Activated CD4-positive, alpha-beta memory T cell treated with anti-CD3 and anti-CD28 coated beads for 36 hours (primary cell): ENCODE measurements around the gene ZFP82. TPM values are rescaled to one million over a fixed set of nuclear protein-coding genes. Genes with fewer than 3 reads are reported as not detected.

Experiments used
- CTCF ChIA-PET: fragments of 350-600 bp; sonication (Branson Sonifier 250); formaldehyde crosslinking; loops from one replicate; lab custom pipeline; 2021; ENCODE audit warnings: antibody characterized with exemption, inconsistent platforms; lab: Charles Lee
- POLR2A ChIA-PET: fragments of 350-600 bp; sonication (Branson Sonifier 250); formaldehyde crosslinking; loops from one replicate; lab custom pipeline; 2021; ENCODE audit warnings: antibody characterized with exemption; lab: Charles Lee
- DNase-seq: peaks from one replicate; pipeline ENCODE4 v3.0.0-alpha.2; 2020
- H3K27ac Mint-ChIP-seq: one replicate; pipeline ENCODE4 v1.8.0; 2021; ENCODE audit warnings: mixed read lengths
- H3K27me3 Mint-ChIP-seq: one replicate; pipeline ENCODE4 v1.8.0; 2021; ENCODE audit warnings: mixed read lengths
- H3K36me3 Mint-ChIP-seq: one replicate; pipeline ENCODE4 v1.8.0; 2021; ENCODE audit warnings: mixed read lengths
- H3K4me1 Mint-ChIP-seq: one replicate; pipeline ENCODE4 v1.8.0; 2021; ENCODE audit warnings: low read depth, mixed read lengths
- H3K4me3 Mint-ChIP-seq: one replicate; pipeline ENCODE4 v1.8.0; 2021; ENCODE audit warnings: mild to moderate bottlenecking, mixed read lengths
- H3K9me3 Mint-ChIP-seq: one replicate; pipeline ENCODE4 v1.8.0; 2021; ENCODE audit warnings: mixed read lengths
- intact Hi-C: fragments of 100-400 bp; cut with micrococcal nuclease; formaldehyde crosslinking; loops from one replicate; pipeline ENCODE4 v1.15.1; 2023
- total RNA-seq, 2 experiments: library from RNA; stranded (reverse); gene quantifications; one replicate each; pipeline ENCODE4 v1.2.3, GENCODE V29; 2021

The ZFP82 gene
- total RNA-seq, 2 experiments from 2014 or later, result 3.7 to 3.9 TPM

DNA sequence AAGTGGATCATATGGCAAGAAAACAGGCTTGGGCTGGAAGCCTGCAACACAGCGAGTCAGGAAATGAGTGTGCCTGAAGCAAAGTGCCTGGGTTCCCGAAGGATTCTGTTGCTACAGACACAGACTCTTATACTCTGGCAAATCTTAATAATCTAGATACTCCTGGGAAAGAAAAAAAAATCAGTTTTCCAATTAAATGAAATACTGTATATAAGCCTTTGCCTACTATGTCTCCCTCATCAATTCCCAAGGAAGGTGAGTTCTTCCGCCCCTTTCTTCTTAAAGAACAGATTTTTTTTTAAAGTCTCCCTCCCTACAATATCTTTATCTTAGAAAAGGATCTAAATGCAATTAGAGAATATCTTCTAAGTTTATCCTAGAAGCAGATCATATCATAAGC, 10.3 kb downstream of the ZFP82 start:
- ChIA-PET POLR2A (no interaction called here), CTCF (no interaction called here)
- Mint-ChIP-seq H3K4me3 (no peak overlapping the region), H3K4me1 (no peaks in the 10 kb centered on the region), H3K27ac (no peak overlapping the region), H3K36me3 (peaks cover 77% of the 10 kb centered on the region), H3K9me3 (peaks cover 57% of the 10 kb centered on the region), H3K27me3 (no peaks in the 10 kb centered on the region)
- intact Hi-C loops, result no loop called here
- no peak for DNase-seq

DNA sequence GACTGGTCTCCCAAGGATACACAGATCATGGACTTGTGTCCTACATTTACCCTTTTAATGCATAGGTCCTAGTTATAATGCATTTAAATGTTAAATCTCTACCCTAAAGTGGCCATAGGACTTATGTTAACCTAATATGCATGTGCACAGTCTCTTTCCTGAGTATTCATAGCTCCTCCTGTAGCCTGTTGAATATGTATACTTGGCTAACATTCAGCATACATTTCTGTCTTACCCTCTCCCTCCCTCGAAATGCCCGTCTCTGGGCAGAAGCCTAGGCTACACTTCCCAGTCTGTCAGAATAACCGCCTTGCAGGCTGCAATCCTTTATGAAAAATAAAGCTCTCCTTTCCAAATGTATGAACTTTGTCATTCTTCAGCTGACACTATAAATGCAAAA, 13.9 kb downstream of the ZFP82 start:
- Mint-ChIP-seq H3K4me1 (no peaks in the 10 kb centered on the region), H3K4me3 (no peak overlapping the region), H3K27ac (no peak overlapping the region), H3K36me3 (peaks cover 82% of the 10 kb centered on the region), H3K9me3 (peaks cover 56% of the 10 kb centered on the region), H3K27me3 (no peaks in the 10 kb centered on the region)
- ChIA-PET CTCF (no interaction called here), POLR2A (no interaction called here)
- no peak for DNase-seq
- intact Hi-C loops, result no loop called here

DNA sequence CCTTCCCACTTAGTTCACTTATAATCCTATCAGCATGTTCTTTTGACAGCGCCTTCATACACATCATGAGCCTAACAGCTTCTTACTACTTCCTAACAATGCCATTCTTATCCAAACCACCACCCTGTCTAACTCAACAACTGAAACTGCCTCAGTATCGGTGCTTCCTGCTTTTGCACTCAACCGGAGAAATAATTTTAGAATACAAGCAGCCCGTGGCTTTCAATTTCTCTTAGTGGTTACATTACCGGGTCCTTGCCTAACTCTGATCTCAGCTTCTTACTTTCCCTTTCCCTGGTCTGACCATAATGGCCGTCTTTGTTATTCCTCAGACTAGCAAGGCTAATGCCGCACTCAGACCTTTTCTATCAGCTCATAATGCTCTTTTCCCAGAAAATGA, 17.0 kb downstream of the ZFP82 start:
- H3K4me1 Mint-ChIP-seq, result no peaks in the 10 kb centered on the region
- H3K27ac Mint-ChIP-seq, result no peak overlapping the region
- DNase-seq, result no peak
- peaks cover 57% of the 10 kb centered on the region for H3K9me3 Mint-ChIP-seq
- H3K4me3 Mint-ChIP-seq, result no peak overlapping the region
- H3K27me3 Mint-ChIP-seq, result no peaks in the 10 kb centered on the region
- CTCF ChIA-PET, result no interaction called here
- peaks cover 80% of the 10 kb centered on the region for H3K36me3 Mint-ChIP-seq
- POLR2A ChIA-PET, result interaction anchor here (0.6 kb wide), 1 partner anchor 221 kb away, joined by 4 read pairs; no protein-coding TSS in a partner anchor
- intact Hi-C loops, result no loop called here

DNA sequence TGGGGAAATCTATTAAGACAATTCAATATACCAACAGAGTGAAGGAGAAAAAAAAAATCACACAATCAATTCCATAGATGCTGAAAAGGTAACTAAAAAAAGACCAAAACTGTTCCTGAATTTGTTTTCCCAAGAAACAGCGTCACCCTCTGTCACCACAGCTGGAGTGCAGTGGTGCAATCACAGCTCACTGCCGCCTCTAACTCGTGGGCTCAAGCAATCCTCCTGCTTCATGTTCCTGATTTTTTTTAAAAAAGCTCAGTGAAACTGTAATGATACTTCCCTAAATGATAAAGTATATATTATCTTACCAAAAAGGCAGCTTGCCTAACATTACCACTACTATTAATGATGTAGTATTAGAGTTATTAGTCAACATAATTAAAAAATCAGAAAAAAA, 19.9 kb downstream of the ZFP82 start:
- H3K36me3 Mint-ChIP-seq, result peaks cover 79% of the 10 kb centered on the region
- no peaks in the 10 kb centered on the region for H3K4me1 Mint-ChIP-seq
- H3K4me3 Mint-ChIP-seq, result no peak overlapping the region
- CTCF ChIA-PET, result no interaction called here
- peaks cover 60% of the 10 kb centered on the region for H3K9me3 Mint-ChIP-seq
- POLR2A ChIA-PET, result no interaction called here
- H3K27me3 Mint-ChIP-seq, result no peaks in the 10 kb centered on the region
- intact Hi-C loops, result no loop called here
- no peak overlapping the region for H3K27ac Mint-ChIP-seq
- no peak for DNase-seq

DNA sequence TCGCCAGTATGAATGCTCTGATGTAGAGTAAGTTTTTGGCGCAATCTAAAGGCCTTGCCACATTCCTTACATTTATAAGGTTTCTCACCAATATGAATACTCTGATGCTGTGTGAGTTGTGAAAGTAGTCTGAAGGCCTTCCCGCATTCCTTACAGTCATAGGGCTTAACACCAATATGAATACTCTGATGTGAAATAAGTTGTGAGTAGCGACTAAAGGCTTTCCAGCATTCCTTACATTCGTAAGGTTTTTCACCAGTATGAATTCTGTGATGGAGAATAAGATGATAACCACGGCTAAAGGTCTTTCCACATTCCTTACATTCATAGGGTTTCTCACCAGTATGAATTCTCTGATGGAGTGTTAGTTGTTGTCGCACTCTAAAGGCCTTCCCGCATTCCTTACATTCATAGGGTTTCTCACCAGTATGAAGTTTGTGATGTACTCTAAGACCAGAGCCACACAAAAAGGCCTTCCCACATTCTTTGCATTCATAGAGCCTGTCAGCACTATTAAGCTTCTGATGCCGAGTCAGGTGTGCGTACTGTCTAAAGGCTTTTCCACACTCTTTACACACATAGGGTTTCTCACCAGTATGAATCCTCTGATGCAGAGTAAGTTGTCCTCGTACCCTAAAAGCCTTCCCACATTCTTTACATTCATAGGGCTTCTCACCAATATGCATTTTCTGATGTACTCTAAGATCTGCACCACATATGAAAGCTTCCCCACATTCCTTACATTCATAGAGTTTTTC, 25.3 kb downstream of the ZFP82 start:
- peaks cover 62% of the 10 kb centered on the region for H3K36me3 Mint-ChIP-seq
- intact Hi-C loops, result no loop called here
- no peak overlapping the region for H3K27ac Mint-ChIP-seq
- CTCF ChIA-PET, result no interaction called here
- DNase-seq, result no peak
- no peaks in the 10 kb centered on the region for H3K4me1 Mint-ChIP-seq
- peaks cover 67% of the 10 kb centered on the region for H3K9me3 Mint-ChIP-seq
- H3K4me3 Mint-ChIP-seq, result no peak overlapping the region
- POLR2A ChIA-PET, result no interaction called here
- no peaks in the 10 kb centered on the region for H3K27me3 Mint-ChIP-seq

DNA sequence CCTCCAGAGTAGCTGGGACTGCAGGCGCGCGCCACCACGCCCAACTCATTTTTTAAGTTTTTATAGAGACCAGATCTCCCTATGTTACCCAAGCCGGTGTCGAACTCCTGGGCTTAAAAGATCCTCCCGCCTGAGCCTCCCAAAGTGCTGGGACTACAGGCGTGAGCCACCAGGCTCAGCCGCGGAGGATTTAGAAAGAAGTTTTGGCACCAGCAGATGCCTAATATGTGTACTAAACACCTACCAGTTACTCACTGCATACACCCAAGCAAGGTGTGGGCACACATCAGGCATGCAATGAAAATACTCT, 39.0 kb downstream of the ZFP82 start:
- intact Hi-C loops, result loop anchor here (1.0 to 10.0 kb wide), 8 partner anchors 38 to 1213 kb away; partner anchors contain the start of genes ZFP82, ZNF146, ZNF260 and ZNF345
- ChIA-PET POLR2A (interaction anchor here (0.9 to 1.1 kb wide), 4 partner anchors 39 to 226 kb away, joined by 3 to 5 read pairs (median 4); partner anchors contain the start of genes ZFP82, ZNF146, ZNF382 and ZNF565), CTCF (interaction anchor here (1.6 kb wide), 1 partner anchor 109 kb away, joined by 6 read pairs; the partner anchor contains the start of gene ZNF566)
- no peaks in the 10 kb centered on the region for H3K27me3 Mint-ChIP-seq
- peaks cover 13% of the 10 kb centered on the region for H3K36me3 Mint-ChIP-seq
- no peak for DNase-seq
- peaks cover 27% of the 10 kb centered on the region for H3K9me3 Mint-ChIP-seq
- peaks cover 10% of the 10 kb centered on the region for H3K4me1 Mint-ChIP-seq
- peak overlapping the region; percentile 91 for H3K4me3 Mint-ChIP-seq
- peak overlapping the region; percentile 18 for H3K27ac Mint-ChIP-seq

DNA sequence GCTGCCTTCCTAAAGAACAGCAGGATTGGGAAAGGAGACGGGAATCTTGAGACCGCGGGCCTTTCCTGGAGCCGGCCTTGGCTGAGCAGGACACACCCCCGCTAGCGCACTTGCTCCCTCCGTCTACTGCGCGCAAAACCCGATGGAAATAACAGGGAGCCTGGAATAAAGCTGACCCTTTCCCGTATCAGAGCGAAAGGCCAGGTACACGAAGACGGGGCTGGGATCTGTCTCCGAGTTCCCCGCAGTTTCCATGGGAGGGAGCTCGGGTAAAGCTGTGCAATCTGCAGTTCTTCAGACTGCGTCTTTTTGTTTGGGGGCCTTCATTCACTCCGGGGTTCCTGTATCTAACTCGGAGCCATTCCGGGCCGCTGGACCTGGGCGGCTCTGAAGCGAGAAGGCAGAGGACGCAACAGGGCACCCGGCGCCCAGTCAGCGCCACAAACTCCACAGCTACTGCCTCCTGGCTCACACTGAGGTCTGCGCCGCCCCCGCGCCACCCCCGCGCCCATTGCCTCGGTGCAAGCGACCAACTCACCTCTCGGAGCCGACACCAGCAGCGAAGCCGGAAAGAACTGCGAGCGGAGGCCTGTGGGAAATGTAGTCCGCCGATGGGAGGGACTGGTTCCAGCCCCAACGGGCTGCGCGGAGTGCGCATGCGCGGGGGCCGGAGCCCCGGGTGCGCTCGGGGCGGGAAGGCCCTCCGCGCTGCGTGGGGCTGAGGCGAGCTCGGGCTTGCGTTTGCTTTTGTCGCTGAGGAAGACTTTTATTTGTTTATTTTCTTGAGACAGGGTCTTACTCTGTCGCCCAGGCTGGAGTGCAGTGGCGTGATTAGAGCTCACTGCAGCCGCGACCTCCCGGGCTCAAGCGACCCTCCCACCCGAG, 39.6 kb downstream of the ZFP82 start, which contains the start of gene ZFP14:
TSS of gene ZFP14 (minus strand) at position 577 of the 885 bp plus-strand sequence. CDS start 11,309 bp downstream, outside the sequence.
- Mint-ChIP-seq H3K9me3 (peaks cover 24% of the 10 kb centered on the region), H3K27ac (peak within 1 kb of the TSS; percentile 86), H3K4me1 (peaks cover 10% of the 10 kb centered on the region), H3K4me3 (peak within 1 kb of the TSS; percentile 91), H3K36me3 (peaks cover 17% of the 10 kb centered on the region), H3K27me3 (no peaks in the 10 kb centered on the region)
- ChIA-PET CTCF (interaction anchor here (0.6 to 1.6 kb wide), 2 partner anchors 110 to 857 kb away, joined by 3 to 6 read pairs; partner anchors contain the start of gene ZNF566), POLR2A (interaction anchor here (0.9 to 1.1 kb wide), 5 partner anchors 12 to 226 kb away, joined by 3 to 5 read pairs (median 4); partner anchors contain the start of genes ZFP82, ZNF146, ZNF382 and ZNF565)
- peak; percentile 97 for DNase-seq
- intact Hi-C loops, result loop anchor here (1.0 to 10.0 kb wide), 8 partner anchors 38 to 1213 kb away; partner anchors contain the start of genes ZFP82, ZNF146, ZNF260 and ZNF345

DNA sequence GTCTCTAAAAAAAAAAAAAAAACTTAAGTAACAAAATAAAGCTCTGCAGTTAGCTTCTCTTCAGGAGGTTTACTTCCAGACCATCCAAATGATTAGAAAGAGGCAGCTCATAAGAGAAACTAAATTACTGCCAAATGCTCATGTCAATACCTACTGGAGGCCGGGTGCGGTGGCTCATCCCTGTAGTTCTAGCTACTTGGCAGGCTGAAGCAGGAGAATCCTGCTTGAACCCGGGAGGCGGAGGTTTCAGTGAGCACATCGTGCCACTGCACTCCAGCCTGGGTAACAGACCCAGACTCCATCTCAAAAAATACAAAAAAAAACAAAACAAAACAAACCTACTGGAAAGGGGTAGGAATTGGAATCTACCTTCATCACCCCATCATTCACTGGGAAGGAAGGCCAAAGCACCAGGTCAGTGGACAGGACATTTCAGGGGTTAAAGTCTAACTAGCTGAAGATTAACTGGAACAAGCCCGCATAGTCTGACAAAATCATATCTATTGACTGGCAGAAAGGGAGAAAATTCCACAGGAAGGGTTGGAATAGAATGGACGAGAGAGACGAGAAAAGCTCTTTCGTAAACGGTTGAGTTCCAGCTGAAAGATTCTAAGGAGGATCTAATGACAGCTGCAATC, 40.8 kb downstream of the ZFP82 start:
- Mint-ChIP-seq H3K4me1 (peaks cover 10% of the 10 kb centered on the region), H3K9me3 (peaks cover 24% of the 10 kb centered on the region), H3K27ac (peak overlapping the region; percentile 86), H3K4me3 (peak overlapping the region; percentile 91), H3K36me3 (peaks cover 20% of the 10 kb centered on the region), H3K27me3 (no peaks in the 10 kb centered on the region)
- ChIA-PET CTCF (interaction anchor here (1.6 kb wide), 1 partner anchor 111 kb away, joined by 6 read pairs; the partner anchor contains the start of gene ZNF566), POLR2A (no interaction called here)
- DNase-seq, result no peak
- intact Hi-C loops, result loop anchor here (5.0 to 10.0 kb wide), 5 partner anchors 40 to 1215 kb away; partner anchors contain the start of genes ZFP82, ZNF146, ZNF383 and ZNF529

DNA sequence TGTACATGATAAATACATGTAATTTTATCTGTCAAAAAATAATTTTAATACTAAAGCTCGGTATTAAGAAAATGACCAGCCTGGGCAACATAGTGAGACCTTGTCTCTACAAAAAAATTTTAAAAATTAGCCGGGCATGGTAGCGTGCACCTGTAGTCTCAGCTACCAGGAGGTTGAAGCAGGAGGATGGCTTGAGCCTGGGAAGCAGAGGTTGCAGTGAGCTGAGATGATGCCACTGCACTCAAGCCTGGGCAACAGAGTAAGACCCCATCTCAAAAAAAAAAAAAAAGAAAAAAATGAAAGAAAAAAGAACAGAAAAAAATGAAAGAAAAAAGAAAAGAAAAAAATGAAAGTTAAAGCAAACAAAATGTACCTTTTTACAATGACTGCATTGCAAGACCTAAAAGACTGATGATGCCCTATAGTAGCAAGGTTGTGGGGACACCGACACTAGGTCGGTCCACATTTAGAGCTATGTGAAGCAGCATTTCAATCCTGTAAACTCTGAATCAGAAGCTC, 44.7 kb downstream of the ZFP82 start:
- intact Hi-C loops, result loop anchor here (10.0 kb wide), 2 partner anchors 159 to 841 kb away; partner anchors contain the start of genes ZNF146, ZNF383, ZNF565 and ZNF585B
- no peak overlapping the region for H3K4me3 Mint-ChIP-seq

DNA sequence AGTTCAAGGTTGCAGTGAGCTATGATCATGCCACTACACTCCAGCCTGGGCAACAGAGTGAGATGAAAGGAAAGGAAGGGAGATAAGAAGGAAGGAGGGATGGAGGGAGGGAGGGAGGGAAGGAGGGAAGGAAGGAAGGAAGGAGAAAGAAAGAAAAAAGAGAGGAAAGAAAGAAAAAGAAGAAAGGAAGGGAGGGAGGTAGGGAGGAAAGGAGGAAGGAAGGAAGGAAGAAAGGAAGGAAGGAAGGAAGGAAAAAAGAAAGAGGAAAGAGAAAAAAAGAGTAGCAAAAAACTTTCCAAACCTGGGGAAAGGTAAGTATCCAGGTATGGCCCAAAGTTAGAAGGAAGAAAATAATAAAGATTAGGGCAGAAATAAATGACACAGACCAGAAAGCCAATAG, 46.6 kb downstream of the ZFP82 start:
- ChIA-PET CTCF (no interaction called here), POLR2A (no interaction called here)
- H3K4me3 Mint-ChIP-seq, result no peak overlapping the region
- H3K27me3 Mint-ChIP-seq, result no peaks in the 10 kb centered on the region
- peaks cover 63% of the 10 kb centered on the region for H3K36me3 Mint-ChIP-seq
- H3K9me3 Mint-ChIP-seq, result peaks cover 55% of the 10 kb centered on the region
- no peaks in the 10 kb centered on the region for H3K4me1 Mint-ChIP-seq
- DNase-seq, result no peak
- intact Hi-C loops, result loop anchor here (10.0 kb wide), 2 partner anchors 157 to 843 kb away; partner anchors contain the start of genes ZNF146, ZNF383, ZNF565 and ZNF585B
- H3K27ac Mint-ChIP-seq, result no peak overlapping the region

More for the DNA sequence above, 44.7 kb downstream of the ZFP82 start:
- Mint-ChIP-seq H3K9me3 (peaks cover 43% of the 10 kb centered on the region), H3K27ac (no peak overlapping the region), H3K27me3 (no peaks in the 10 kb centered on the region), H3K4me1 (peaks cover 8% of the 10 kb centered on the region), H3K36me3 (peaks cover 45% of the 10 kb centered on the region)
- DNase-seq, result no peak
- ChIA-PET POLR2A (no interaction called here), CTCF (interaction anchor here (0.6 to 0.7 kb wide), 2 partner anchors 600 to 944 kb away, joined by 3 read pairs; no protein-coding TSS in a partner anchor)

DNA sequence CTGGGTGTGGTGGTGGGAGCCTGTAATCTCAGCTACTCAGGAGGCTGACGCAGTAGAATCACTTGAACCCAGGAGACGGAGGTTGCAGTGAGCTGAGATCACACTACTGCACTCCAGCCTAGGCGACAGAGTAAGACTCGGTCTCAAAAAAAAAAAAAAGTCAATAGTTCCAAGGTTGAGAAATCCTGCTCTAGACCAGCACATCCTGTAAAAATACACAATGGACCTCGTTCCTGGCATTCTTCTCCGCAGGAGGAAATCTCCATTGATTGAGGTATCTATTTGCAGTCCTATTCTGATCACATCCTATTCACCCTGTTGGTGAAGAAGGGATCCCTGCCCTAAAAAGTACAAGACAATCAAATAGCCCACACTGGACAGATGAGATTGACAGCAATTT, 54.6 kb downstream of the ZFP82 start:
- Mint-ChIP-seq H3K4me1 (no peaks in the 10 kb centered on the region), H3K27me3 (no peaks in the 10 kb centered on the region), H3K9me3 (peaks cover 47% of the 10 kb centered on the region), H3K27ac (no peak overlapping the region), H3K4me3 (no peak overlapping the region), H3K36me3 (peaks cover 87% of the 10 kb centered on the region)
- DNase-seq, result no peak
- ChIA-PET CTCF (no interaction called here), POLR2A (no interaction called here)
- intact Hi-C loops, result no loop called here
